DND-41 (cell line): ENCODE data around the gene ZDHHC16.
"Not testable (repeated sequence)": the region's sequence is repeated elsewhere in the genome, so short reads cannot be mapped to it uniquely, and the experiment has no call there.

ENCODE experiments used
- ATAC-seq: fragments of 200-7000 bp; cut with Tn5 transposase; 3 replicates; pipeline ENCODE4 v1.9.1; 2021; ENCODE audit warnings: low read depth; ENCODE audit not compliant: insufficient read depth
- DNase-seq: peaks from one replicate; pipeline ENCODE4 v3.0.0-alpha.2; 2020
- H2AFZ ChIP-seq: 2 replicates; pipeline ENCODE4 v1.6.0; 2012; ENCODE audit warnings: low read depth, low read length
- H3K27ac ChIP-seq: 2 replicates; pipeline ENCODE4 v1.5.1; 2012; ENCODE audit warnings: low read length, inconsistent platforms
- H3K27me3 ChIP-seq: fragments of 200-600 bp; sonication (generic); 2 replicates; pipeline ENCODE4 v1.6.0; 2012; ENCODE audit warnings: low read length, mild to moderate bottlenecking, inconsistent platforms; ENCODE audit not compliant: insufficient read depth, poor library complexity
- H3K36me3 ChIP-seq: 2 replicates; pipeline ENCODE4 v1.5.1; 2012; ENCODE audit warnings: low read length, inconsistent platforms; ENCODE audit not compliant: insufficient read depth
- H3K4me1 ChIP-seq: 2 replicates; pipeline ENCODE4 v1.5.1; 2012; ENCODE audit warnings: mild to moderate bottlenecking, low read length; ENCODE audit not compliant: insufficient read depth
- H3K4me2 ChIP-seq: 2 replicates; pipeline ENCODE4 v1.6.0; 2012; ENCODE audit warnings: mild to moderate bottlenecking, moderate library complexity, low read length, inconsistent platforms; ENCODE audit not compliant: insufficient read depth
- H3K4me3 ChIP-seq, 2 experiments: fragments of 200-600 bp in 1 of 2; shearing (Covaris generic) in 1 of 2; 2 replicates each; pipeline ENCODE4 v1.5.1; 2012 to 2016; ENCODE audit warnings: inconsistent platforms in 2 of 2, low read length in 2 of 2, mild to moderate bottlenecking in 2 of 2, low read depth in 1 of 2, moderate library complexity in 1 of 2
- H3K79me2 ChIP-seq: 2 replicates; pipeline ENCODE4 v1.6.0; 2012; ENCODE audit warnings: low read length, inconsistent platforms; ENCODE audit not compliant: insufficient read depth
- H3K9ac ChIP-seq: 2 replicates; pipeline ENCODE4 v1.6.0; 2012; ENCODE audit warnings: low read depth, mild to moderate bottlenecking, inconsistent platforms, low read length, moderate library complexity
- H3K9me3 ChIP-seq: 2 replicates; pipeline ENCODE4 v1.5.1; 2012; ENCODE audit warnings: low read length, moderate library complexity, mild to moderate bottlenecking, inconsistent platforms; ENCODE audit not compliant: insufficient read depth, severe bottlenecking
- H4K20me1 ChIP-seq: 2 replicates; pipeline ENCODE4 v1.6.0; 2012; ENCODE audit warnings: low read length; ENCODE audit not compliant: insufficient read depth
- EZH2 ChIP-seq: IDR thresholded peaks from 3 replicates; pipeline ENCODE4 v1.6.1; 2012; ENCODE audit warnings: borderline replicate concordance, low read depth, mild to moderate bottlenecking, moderate library complexity, low read length, inconsistent platforms; ENCODE audit not compliant: severe bottlenecking
- TF ChIP-seq, protein P1 (sequence below): IDR thresholded peaks from 2 replicates; pipeline ENCODE4 v1.5.1; 2012; ENCODE audit warnings: borderline replicate concordance, low read length, moderate library complexity, mild to moderate bottlenecking; ENCODE audit not compliant: poor library complexity, severe bottlenecking; ENCODE audit errors: extremely low read depth

Gene ZDHHC16

GRCh38 chr10:97411406-97411805 is 34.6 kb upstream of the ZDHHC16 start:
- no peaks in the 10 kb centered on the region for H3K36me3 ChIP-seq
- ATAC-seq = no peak
- H4K20me1 ChIP-seq = no peaks in the 10 kb centered on the region
- no peak overlapping the region for H2AFZ ChIP-seq
- no peaks in the 10 kb centered on the region for H3K79me2 ChIP-seq
- H3K9ac ChIP-seq = no peak overlapping the region
- peaks cover 15% of the 10 kb centered on the region; the same call in 1 of the 2 replicates for H3K4me1 ChIP-seq
- H3K27me3 ChIP-seq = no peaks in the 10 kb centered on the region
- no peak for DNase-seq
- H3K27ac ChIP-seq = no peak overlapping the region
- no peaks in the 10 kb centered on the region for H3K9me3 ChIP-seq
- H3K4me2 ChIP-seq = no peak overlapping the region
- H3K4me3 ChIP-seq = no peak overlapping the region
- TF ChIP-seq, protein P1, sequence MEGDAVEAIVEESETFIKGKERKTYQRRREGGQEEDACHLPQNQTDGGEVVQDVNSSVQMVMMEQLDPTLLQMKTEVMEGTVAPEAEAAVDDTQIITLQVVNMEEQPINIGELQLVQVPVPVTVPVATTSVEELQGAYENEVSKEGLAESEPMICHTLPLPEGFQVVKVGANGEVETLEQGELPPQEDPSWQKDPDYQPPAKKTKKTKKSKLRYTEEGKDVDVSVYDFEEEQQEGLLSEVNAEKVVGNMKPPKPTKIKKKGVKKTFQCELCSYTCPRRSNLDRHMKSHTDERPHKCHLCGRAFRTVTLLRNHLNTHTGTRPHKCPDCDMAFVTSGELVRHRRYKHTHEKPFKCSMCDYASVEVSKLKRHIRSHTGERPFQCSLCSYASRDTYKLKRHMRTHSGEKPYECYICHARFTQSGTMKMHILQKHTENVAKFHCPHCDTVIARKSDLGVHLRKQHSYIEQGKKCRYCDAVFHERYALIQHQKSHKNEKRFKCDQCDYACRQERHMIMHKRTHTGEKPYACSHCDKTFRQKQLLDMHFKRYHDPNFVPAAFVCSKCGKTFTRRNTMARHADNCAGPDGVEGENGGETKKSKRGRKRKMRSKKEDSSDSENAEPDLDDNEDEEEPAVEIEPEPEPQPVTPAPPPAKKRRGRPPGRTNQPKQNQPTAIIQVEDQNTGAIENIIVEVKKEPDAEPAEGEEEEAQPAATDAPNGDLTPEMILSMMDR = no peak
- TF ChIP-seq EZH2 = no peak

DNA sequence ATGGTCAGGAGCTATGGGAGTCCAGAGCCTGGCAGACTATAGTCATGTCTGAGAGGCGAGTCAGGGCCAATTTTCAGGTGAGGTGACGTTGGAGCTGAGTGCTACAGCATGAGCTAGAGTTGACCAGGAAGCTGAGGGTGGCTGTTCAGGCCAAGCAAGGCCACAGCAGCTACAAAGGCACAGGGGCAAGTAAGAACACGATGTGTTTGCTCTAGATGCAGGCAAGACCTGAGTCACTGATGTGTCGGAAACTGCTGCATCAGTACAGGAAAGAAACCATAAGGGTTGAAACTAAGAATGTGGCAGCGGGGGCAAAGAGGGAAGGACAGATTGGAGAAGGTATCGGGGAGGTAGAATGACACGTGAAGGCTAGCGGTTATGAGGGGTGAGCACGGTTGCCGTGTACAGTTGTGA is 33.1 kb upstream of the ZDHHC16 start:
- no peaks in the 10 kb centered on the region for H3K79me2 ChIP-seq
- H3K27ac ChIP-seq = no peak overlapping the region
- no peak overlapping the region for H3K4me2 ChIP-seq
- H3K9ac ChIP-seq = no peak overlapping the region
- no peak for TF ChIP-seq EZH2
- TF ChIP-seq, protein P1 = no peak
- H3K4me1 ChIP-seq = peaks cover 15% of the 10 kb centered on the region; the same call in 1 of the 2 replicates
- DNase-seq (no peak), ATAC-seq (no peak)
- no peak overlapping the region for H3K4me3 ChIP-seq
- no peaks in the 10 kb centered on the region for H3K27me3 ChIP-seq
- no peaks in the 10 kb centered on the region for H3K36me3 ChIP-seq
- no peaks in the 10 kb centered on the region for H3K9me3 ChIP-seq
- H4K20me1 ChIP-seq = no peaks in the 10 kb centered on the region
- H2AFZ ChIP-seq = no peak overlapping the region

GRCh38 chr10:97416565-97416964 is 29.4 kb upstream of the ZDHHC16 start:
- Histone ChIP-seq H3K27ac (no peak overlapping the region), H3K27me3 (no peaks in the 10 kb centered on the region), H3K79me2 (no peaks in the 10 kb centered on the region), H3K4me3 (no peak overlapping the region), H3K9ac (no peak overlapping the region), H3K4me2 (no peak overlapping the region), H4K20me1 (no peaks in the 10 kb centered on the region), H2AFZ (no peak overlapping the region), H3K9me3 (no peaks in the 10 kb centered on the region), H3K36me3 (no peaks in the 10 kb centered on the region), H3K4me1 (peaks cover 15% of the 10 kb centered on the region; the same call in 1 of the 2 replicates)
- TF ChIP-seq, protein P1 = no peak
- no peak for TF ChIP-seq EZH2
- DNase-seq = peak; percentile 28
- ATAC-seq = peak; percentile 55; the same call in 2 of the 3 replicates

- not testable (repeated sequence) for H3K9ac ChIP-seq, ATAC-seq, H3K27me3 ChIP-seq, H3K4me3 ChIP-seq, H3K4me2 ChIP-seq, H3K9me3 ChIP-seq, H3K27ac ChIP-seq, H2AFZ ChIP-seq, DNase-seq
- Histone ChIP-seq H4K20me1 (peaks cover 17% of the 10 kb centered on the region), H3K79me2 (peaks cover 32% of the 10 kb centered on the region), H3K4me1 (peaks cover 28% of the 10 kb centered on the region), H3K36me3 (peaks cover 24% of the 10 kb centered on the region)
Measured at GRCh38 chr10:97423757-97424098, 22.2 kb upstream of the ZDHHC16 start.
